Testis (tissue), 5 donors: ENCODE results near the gene RANBP3. TPM values are rescaled to one million over a fixed set of nuclear protein-coding genes. Genes with fewer than 3 reads are reported as not detected.
A peak's percentile ranks its signal among the peaks of the same experiment; 100 is the strongest.
"Not testable (repeated sequence)": the region's sequence is repeated elsewhere in the genome, so short reads cannot be mapped to it uniquely, and the experiment has no call there.

Experiments
- DNase-seq: peaks from one replicate; pipeline ENCODE4 v3.0.0-alpha.2; 2019
- H3K27ac ChIP-seq, 2 donors: fragments of 200-600 bp; sonication (generic); one replicate each; pipeline ENCODE4 v1.5.1; 2019
- H3K27me3 ChIP-seq: fragments of 200-600 bp; sonication (generic); one replicate; pipeline ENCODE4 v1.5.1; 2019
- H3K36me3 ChIP-seq: fragments of 200-600 bp; sonication (generic); one replicate; pipeline ENCODE4 v1.5.1; 2017; ENCODE audit warnings: low read depth; ENCODE audit errors: missing control alignments
- H3K4me1 ChIP-seq: fragments of 200-600 bp; sonication (generic); one replicate; pipeline ENCODE4 v1.5.1; 2019
- H3K4me3 ChIP-seq, 2 donors: fragments of 200-600 bp; sonication (generic); one replicate each; pipeline ENCODE4 v1.5.1; 2017 to 2019
- H3K9me3 ChIP-seq: fragments of 200-600 bp; sonication (generic); one replicate; pipeline ENCODE4 v1.5.1; 2017
- CTCF ChIP-seq, 3 experiments: fragments of 450-650 bp in 2 of 3; fragments of 200-600 bp in 1 of 3; sonication (generic) in 1 of 3; IDR thresholded peaks; one replicate each; pipeline ENCODE4 v1.5.1; 2016 to 2019; ENCODE audit warnings: antibody characterized with exemption in 3 of 3, mild to moderate bottlenecking in 2 of 3, moderate library complexity in 1 of 3
- POLR2A ChIP-seq: fragments of 450-650 bp; IDR thresholded peaks from one replicate; pipeline ENCODE4 v1.6.1; 2017; ENCODE audit warnings: antibody characterized with exemption, mild to moderate bottlenecking, moderate library complexity
- WGBS, 2 donors: methylation state at CpG; one replicate each; pipeline ENCODE4 v1.1.5; 2018; 5-methylcytosine and 5-hydroxymethylcytosine counted together
- intact Hi-C: fragments of 100-400 bp; cut with DNase I; formaldehyde crosslinking; loops from one replicate; pipeline ENCODE4 v1.15.1; 2023; ENCODE audit warnings: low total_unique reads
- long read RNA-seq, 2 donors: transcript quantifications; one replicate each; lab custom pipeline, GENCODE V29; 2026
- polyA plus RNA-seq: library from polyadenylated mRNA; stranded (reverse); fragments of 350-450 nt; fragmentation: Illumina TruSeq; extraction: RNeasy Lipid Tissue Mini Kit (QIAGEN cat#74804); gene quantifications from one replicate; pipeline ENCODE4 v1.2.3, GENCODE V29; 2014; ENCODE audit warnings: low read depth, low replicate concordance; ENCODE audit not compliant: insufficient read depth
- total RNA-seq, 2 donors: library from RNA; depleted of rRNA; stranded (reverse); fragments of >200 nt; gene quantifications; one replicate each; pipeline ENCODE4 v1.2.3, GENCODE V29; 2016

RANBP3 gene
- total RNA-seq, result 100 to 1,000 TPM; 145 to 148 TPM
- 142 TPM for polyA plus RNA-seq
- long read RNA-seq, donor 1, partial matches to known transcripts, result 0 of 9 reads
- long read RNA-seq, donor 1, other reads (novel, unspliced or antisense), result 0 of 9 reads
- long read RNA-seq, donor 2, partial matches to known transcripts, result 0 of 1 reads
- long read RNA-seq, donor 2, other reads (novel, unspliced or antisense), result 0 of 1 reads

- H3K27me3 ChIP-seq, result no peaks in the 10 kb centered on the region
- peak within 1 kb of the TSS; percentile 86 to 87 for H3K4me3 ChIP-seq
- TF ChIP-seq POLR2A (no peak), CTCF (IDR thresholded peaks at IDR 0.05) (peak in 1 of 3 experiments; percentile 9)
- H3K36me3 ChIP-seq, result no peaks in the 10 kb centered on the region
- intact Hi-C loops, result no loop called here
- H3K9me3 ChIP-seq, result no peaks in the 10 kb centered on the region
- peaks cover 19% of the 10 kb centered on the region for H3K4me1 ChIP-seq
- peak; percentile 98 for DNase-seq
- 1% methylated on average over 46 to 58 of the region's 88 CpGs for WGBS, 2 donors
- H3K27ac ChIP-seq, result peak within 1 kb of the TSS; percentile 82 to 93
Measured at GRCh38 chr19:5977785-5978605, at the start of gene RANBP3. Gene RANBP3, minus strand, starts transcription at chr19:5978140. Its CDS starts 58 bp downstream, at chr19:5978082.

GRCh38 chr19:6026390-6027227, 48.7 kb upstream of the RANBP3 start:
- no peak overlapping the region for H3K4me3 ChIP-seq
- intact Hi-C loops, result no loop called here
- no peak for DNase-seq
- TF ChIP-seq CTCF (IDR thresholded peaks at IDR 0.05) (no peak), POLR2A (no peak)
- H3K27ac ChIP-seq, result no peak overlapping the region
- WGBS, 2 donors, result 93 to 95% methylated on average over 30 of the region's 30 CpGs
- peaks cover 17% of the 10 kb centered on the region for H3K4me1 ChIP-seq
- no peaks in the 10 kb centered on the region for H3K36me3 ChIP-seq
- H3K27me3 ChIP-seq, result no peaks in the 10 kb centered on the region
- no peaks in the 10 kb centered on the region for H3K9me3 ChIP-seq

GRCh38 chr19:6024756-6025155, 46.8 kb upstream of the RANBP3 start:
- DNase-seq, H3K27ac ChIP-seq, H3K36me3 ChIP-seq, H3K27me3 ChIP-seq, H3K9me3 ChIP-seq, H3K4me3 ChIP-seq, intact Hi-C loops: not testable (repeated sequence)
- 96 to 97% methylated on average over 27 of the region's 27 CpGs for WGBS, 2 donors
- peaks cover 17% of the 10 kb centered on the region for H3K4me1 ChIP-seq

GRCh38 chr19:6023936-6024335, 46.0 kb upstream of the RANBP3 start:
- WGBS, 2 donors, result 96 to 97% methylated on average over 9 to 12 of the region's 12 CpGs
- DNase-seq, result no peak

More at GRCh38 chr19:6023936-6024335, 46.0 kb upstream of the RANBP3 start:
- Histone ChIP-seq H3K27ac (no peak overlapping the region), H3K4me3 (no peak overlapping the region), H3K36me3 (no peaks in the 10 kb centered on the region), H3K4me1 (peaks cover 17% of the 10 kb centered on the region), H3K27me3 (no peaks in the 10 kb centered on the region), H3K9me3 (no peaks in the 10 kb centered on the region)
- no peak for TF ChIP-seq POLR2A
- TF ChIP-seq CTCF (IDR thresholded peaks at IDR 0.05), result no peak
- intact Hi-C loops, result no loop called here
